NCI-H82 treated with DMSO at 0.1 percent for 48 hours (cell line): ENCODE results near the gene PDE1A.

Experiments used
- DNase-seq: peaks from one replicate; lab custom pipeline; 2025; ENCODE audit not compliant: unreplicated experiment; lab: John Stamatoyannopoulos, UW

The PDE1A gene

GRCh38 chr2:182426918-182427240, at the start of gene PDE1A:
Gene PDE1A (minus strand): TSS chr2:182427036.
- DNase-seq: no peak

GRCh38 chr2:182473635-182474034, 46.8 kb upstream of the PDE1A start:
- DNase-seq: no peak

GRCh38 chr2:182463760-182464159, 36.9 kb upstream of the PDE1A start:
- DNase-seq: no peak

- DNase-seq: no peak
Observed at GRCh38 chr2:182456784-182457183, 29.9 kb upstream of the PDE1A start.

GRCh38 chr2:182452456-182452990, 25.7 kb upstream of the PDE1A start:
- DNase-seq: no peak

- no peak for DNase-seq
Observed at GRCh38 chr2:182448371-182448770, 21.5 kb upstream of the PDE1A start.

- DNase-seq: no peak
Observed at GRCh38 chr2:182447863-182448262, 21.0 kb upstream of the PDE1A start.

GRCh38 chr2:182447163-182447562, 20.3 kb upstream of the PDE1A start:
- no peak for DNase-seq

- DNase-seq: no peak
Observed at GRCh38 chr2:182446087-182446486, 19.3 kb upstream of the PDE1A start.

- no peak for DNase-seq
Observed at GRCh38 chr2:182445391-182445965, 18.6 kb upstream of the PDE1A start.

GRCh38 chr2:182444806-182445205, 18.0 kb upstream of the PDE1A start:
- DNase-seq: no peak

- no peak for DNase-seq
Observed at GRCh38 chr2:182444170-182444569, 17.3 kb upstream of the PDE1A start.

- DNase-seq: no peak
Observed at GRCh38 chr2:182436252-182436651, 9.4 kb upstream of the PDE1A start.

- no peak for DNase-seq
Observed at GRCh38 chr2:182435754-182436153, 8.9 kb upstream of the PDE1A start.

- no peak for DNase-seq
Observed at GRCh38 chr2:182432051-182432450, 5.2 kb upstream of the PDE1A start.

GRCh38 chr2:182428476-182428875, 1.6 kb upstream of the PDE1A start:
- no peak for DNase-seq

GRCh38 chr2:182426082-182426917, 536 bp downstream of the PDE1A start:
- DNase-seq: no peak

- DNase-seq: no peak
Observed at GRCh38 chr2:182422864-182423263, 4.0 kb downstream of the PDE1A start.

- DNase-seq: no peak
Observed at GRCh38 chr2:182420669-182421068, 6.2 kb downstream of the PDE1A start.

GRCh38 chr2:182416861-182417260, 10.0 kb downstream of the PDE1A start:
- no peak for DNase-seq

- no peak for DNase-seq
Observed at GRCh38 chr2:182416191-182416590, 10.6 kb downstream of the PDE1A start.

- DNase-seq: no peak
Observed at GRCh38 chr2:182415771-182416170, 11.1 kb downstream of the PDE1A start.

GRCh38 chr2:182412858-182413257, 14.0 kb downstream of the PDE1A start:
- DNase-seq: no peak
